Skeletal muscle tissue (tissue), 4 donors: Measurements from ENCODE around the gene NHERF2. TPM values are rescaled to one million over a fixed set of nuclear protein-coding genes. Genes with fewer than 3 reads are reported as not detected.

ENCODE experiments used
- H3K27ac ChIP-seq: one replicate; pipeline ENCODE4 v1.7.0; 2013; ENCODE audit warnings: mild to moderate bottlenecking, low read depth, low read length, inconsistent platforms
- H3K27me3 ChIP-seq, 3 donors: one replicate each; pipeline ENCODE4 v1.7.0; 2013; ENCODE audit warnings: low read length in 3 of 3; ENCODE audit not compliant: control insufficient read depth in 3 of 3, insufficient read depth in 3 of 3
- H3K36me3 ChIP-seq, 3 donors: one replicate each; pipeline ENCODE4 v1.7.0; 2013; ENCODE audit warnings: low read length in 3 of 3; ENCODE audit not compliant: control insufficient read depth in 3 of 3, insufficient read depth in 3 of 3
- H3K4me1 ChIP-seq, 3 donors: one replicate each; pipeline ENCODE4 v1.7.0; 2013; ENCODE audit warnings: low read length in 3 of 3, mild to moderate bottlenecking in 3 of 3; ENCODE audit not compliant: control insufficient read depth in 3 of 3, insufficient read depth in 3 of 3
- H3K4me3 ChIP-seq, 3 donors: one replicate each; pipeline ENCODE4 v1.7.0; 2013; ENCODE audit warnings: low read length in 3 of 3
- H3K9ac ChIP-seq, 3 donors: one replicate each; pipeline ENCODE4 v1.7.0; 2013; ENCODE audit warnings: low read length in 3 of 3, mild to moderate bottlenecking in 3 of 3, moderate library complexity in 2 of 3, low read depth in 1 of 3
- H3K9me3 ChIP-seq, 3 donors: one replicate each; pipeline ENCODE4 v1.7.0; 2013; ENCODE audit warnings: low read length in 3 of 3; ENCODE audit not compliant: control insufficient read depth in 3 of 3
- total RNA-seq: library from RNA; depleted of rRNA; stranded (reverse); fragments of >200 nt; gene quantifications from one replicate; pipeline ENCODE4 v1.2.3, GENCODE V29; 2014
- donor health status: Osteomylitis.

The NHERF2 gene
- total RNA-seq, 1 donor from 2014 or later = 15.1 TPM

DNA sequence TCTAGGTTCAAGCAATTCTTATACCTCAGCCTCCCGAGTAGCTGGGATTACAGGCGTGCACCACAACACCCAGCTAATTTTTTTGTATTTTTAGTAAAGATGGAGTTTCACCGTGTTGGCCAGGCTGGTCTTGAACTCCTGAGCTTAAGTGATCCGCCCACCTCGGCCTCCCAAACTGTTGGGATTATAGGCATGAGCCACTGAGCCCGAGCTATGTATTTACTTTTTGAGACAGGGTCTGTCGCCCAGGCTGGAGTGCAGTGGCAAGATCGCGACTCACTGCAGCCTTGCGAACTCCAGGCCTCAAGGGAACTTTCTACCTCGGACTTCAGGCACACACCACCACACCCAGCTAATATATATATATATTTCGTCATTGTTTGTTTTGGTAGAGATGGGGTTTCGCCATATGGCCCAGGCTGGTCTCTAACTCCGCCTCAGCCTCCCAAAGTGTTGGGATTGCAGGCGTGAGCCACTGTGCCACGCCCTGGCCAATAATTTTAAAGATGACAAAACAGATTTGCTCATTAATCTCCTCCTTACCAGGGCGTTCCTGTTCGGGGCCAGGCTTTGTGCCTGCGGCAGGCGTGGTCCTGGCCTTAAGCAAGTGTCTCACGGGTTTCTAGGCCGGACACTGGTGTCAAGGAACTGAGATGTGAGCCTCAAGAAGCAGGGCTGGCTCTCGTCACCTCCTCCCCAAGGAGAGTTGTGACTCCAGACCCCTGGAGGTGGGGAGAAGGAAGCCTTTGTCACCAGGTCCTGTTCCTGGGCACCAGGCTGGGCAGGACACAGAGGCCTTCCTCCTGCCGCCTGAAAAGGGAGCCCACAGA is 11.4 kb upstream of the NHERF2 start:
- H3K36me3 ChIP-seq = no peaks in the 10 kb centered on the region
- no peaks in the 10 kb centered on the region for H3K9me3 ChIP-seq
- no peak overlapping the region for H3K9ac ChIP-seq
- peaks cover 16 to 20% (median 19%) of the 10 kb centered on the region in 3 donors for H3K27me3 ChIP-seq
- no peak overlapping the region for H3K27ac ChIP-seq
- H3K4me3 ChIP-seq = no peak overlapping the region
- peaks cover 10 to 15% (median 10%) of the 10 kb centered on the region in 3 donors for H3K4me1 ChIP-seq

DNA sequence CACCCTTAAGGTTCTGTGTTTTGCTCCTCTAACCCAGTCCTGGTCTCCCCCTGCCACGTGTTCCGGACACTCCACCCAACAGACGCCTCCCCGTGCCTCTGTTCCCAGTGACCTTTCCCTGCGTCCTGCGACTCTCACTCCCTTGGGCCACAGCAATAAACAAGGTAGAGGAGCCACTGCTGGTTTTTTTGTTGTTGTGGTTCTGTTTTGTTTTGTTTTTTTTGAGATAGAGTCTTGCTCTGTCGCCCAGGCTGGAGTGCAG is 10.8 kb upstream of the NHERF2 start:
- Histone ChIP-seq H3K27me3 (peaks cover 21 to 22% (median 22%) of the 10 kb centered on the region in 3 donors), H3K4me1 (peaks cover 6 to 10% (median 6%) of the 10 kb centered on the region in 3 donors), H3K27ac (no peak overlapping the region), H3K9me3 (no peaks in the 10 kb centered on the region), H3K36me3 (no peaks in the 10 kb centered on the region), H3K9ac (no peak overlapping the region), H3K4me3 (no peak overlapping the region)

GRCh38 chr16:2016407-2016922 is 10.2 kb upstream of the NHERF2 start:
- H3K27ac ChIP-seq = no peak overlapping the region
- H3K4me1 ChIP-seq = peaks cover 6 to 10% (median 6%) of the 10 kb centered on the region in 3 donors
- H3K36me3 ChIP-seq = no peaks in the 10 kb centered on the region
- H3K27me3 ChIP-seq = peaks cover 21 to 24% (median 23%) of the 10 kb centered on the region in 3 donors
- no peak overlapping the region for H3K9ac ChIP-seq
- no peak overlapping the region for H3K4me3 ChIP-seq
- H3K9me3 ChIP-seq = no peaks in the 10 kb centered on the region

- peaks cover 18 to 26% (median 22%) of the 10 kb centered on the region in 3 donors for H3K4me1 ChIP-seq
- no peak within 1 kb of the TSS for H3K4me3 ChIP-seq
- no peaks in the 10 kb centered on the region for H3K9me3 ChIP-seq
These were observed 7.2 kb upstream of the NHERF2 start, which contains the start of gene NPW for GRCh38 chr16:2019518-2019920. Gene NPW, plus strand, starts transcription at chr16:2019785.

GRCh38 chr16:2019921-2020831 is 6.5 kb upstream of the NHERF2 start:
- Histone ChIP-seq H3K9me3 (no peaks in the 10 kb centered on the region), H3K9ac (no peak overlapping the region), H3K4me3 (no peak overlapping the region), H3K27me3 (peaks cover 25 to 27% (median 26%) of the 10 kb centered on the region in 3 donors), H3K27ac (no peak overlapping the region), H3K4me1 (peaks cover 18 to 26% (median 25%) of the 10 kb centered on the region in 3 donors), H3K36me3 (no peaks in the 10 kb centered on the region)

More at GRCh38 chr16:2019518-2019920, 7.2 kb upstream of the NHERF2 start, which contains the start of gene NPW:
- Histone ChIP-seq H3K36me3 (no peaks in the 10 kb centered on the region), H3K27ac (no peak within 1 kb of the TSS), H3K9ac (no peak within 1 kb of the TSS), H3K27me3 (peaks cover 25 to 27% (median 26%) of the 10 kb centered on the region in 3 donors)

GRCh38 chr16:2022723-2023091 is 4.0 kb upstream of the NHERF2 start:
- H3K27me3 ChIP-seq = peaks cover 20 to 30% (median 26%) of the 10 kb centered on the region in 3 donors
- peak overlapping the region; percentile 49 to 63 (median 56) for H3K4me3 ChIP-seq
- no peaks in the 10 kb centered on the region for H3K9me3 ChIP-seq
- H3K27ac ChIP-seq = no peak overlapping the region
- H3K4me1 ChIP-seq = peaks cover 27 to 41% (median 38%) of the 10 kb centered on the region in 3 donors
- H3K9ac ChIP-seq = peak overlapping the region in 1 of 3 donors; percentile 69
- H3K36me3 ChIP-seq = no peaks in the 10 kb centered on the region

GRCh38 chr16:2023092-2024031 is 3.3 kb upstream of the NHERF2 start:
- Histone ChIP-seq H3K4me3 (peak overlapping the region; percentile 56 to 72 (median 63)), H3K9me3 (no peaks in the 10 kb centered on the region), H3K4me1 (peaks cover 31 to 48% (median 44%) of the 10 kb centered on the region in 3 donors), H3K27me3 (peaks cover 20 to 28% (median 26%) of the 10 kb centered on the region in 3 donors), H3K27ac (peak overlapping the region; percentile 52), H3K36me3 (no peaks in the 10 kb centered on the region), H3K9ac (peak overlapping the region; percentile 15 to 69 (median 43))

- peaks cover 18 to 25% (median 23%) of the 10 kb centered on the region in 3 donors for H3K27me3 ChIP-seq
- no peaks in the 10 kb centered on the region for H3K9me3 ChIP-seq
- peak overlapping the region; percentile 52 for H3K27ac ChIP-seq
- H3K36me3 ChIP-seq = no peaks in the 10 kb centered on the region
- H3K9ac ChIP-seq = peak overlapping the region in 1 of 3 donors; percentile 64
- H3K4me1 ChIP-seq = peaks cover 33 to 54% (median 46%) of the 10 kb centered on the region in 3 donors
- peak overlapping the region in 1 of 3 donors; percentile 72 for H3K4me3 ChIP-seq
These were observed 2.7 kb upstream of the NHERF2 start for GRCh38 chr16:2024032-2024420.

GRCh38 chr16:2025251-2025650 is 1.5 kb upstream of the NHERF2 start:
- Histone ChIP-seq H3K27me3 (peaks cover 5 to 15% (median 10%) of the 10 kb centered on the region in 3 donors), H3K9me3 (no peaks in the 10 kb centered on the region), H3K36me3 (no peaks in the 10 kb centered on the region), H3K4me3 (no peak overlapping the region), H3K27ac (no peak overlapping the region), H3K4me1 (peaks cover 26 to 44% (median 42%) of the 10 kb centered on the region in 3 donors), H3K9ac (peak overlapping the region in 2 of 3 donors; percentile 4 to 25)
